Muscle of leg (tissue), 11 donors: ENCODE measurements around the gene THSD7A. TPM values are rescaled to one million over a fixed set of nuclear protein-coding genes. Genes with fewer than 3 reads are reported as not detected.
"Not testable (repeated sequence)": the region's sequence is repeated elsewhere in the genome, so short reads cannot be mapped to it uniquely, and the experiment has no call there.

Experiments
- DNase-seq: peaks from one replicate; pipeline ENCODE4 v3.0.0; 2013
- H3K27ac ChIP-seq: one replicate; pipeline ENCODE4 v1.5.1; 2013; ENCODE audit warnings: mild to moderate bottlenecking, low read length, control low read depth
- H3K27me3 ChIP-seq: one replicate; pipeline ENCODE4 v1.6.1; 2013; ENCODE audit warnings: low read length; ENCODE audit not compliant: control insufficient read depth, insufficient read depth
- H3K36me3 ChIP-seq: one replicate; pipeline ENCODE4 v1.6.1; 2013; ENCODE audit warnings: low read length; ENCODE audit not compliant: control insufficient read depth, insufficient read depth
- H3K4me1 ChIP-seq: one replicate; pipeline ENCODE4 v1.6.1; 2013; ENCODE audit warnings: low read length; ENCODE audit not compliant: control insufficient read depth, insufficient read depth
- H3K4me3 ChIP-seq: one replicate; pipeline ENCODE4 v1.5.1; 2013; ENCODE audit warnings: low read length, control low read depth
- H3K9me3 ChIP-seq: replicated peaks from 2 replicates; pipeline ENCODE4 v1.6.1; 2013; ENCODE audit warnings: low read depth, low read length; ENCODE audit not compliant: control insufficient read depth
- WGBS: methylation state at CpG from one replicate; pipeline ENCODE4 v1.1.5; 2013; ENCODE audit warnings: missing lambda C conversion rate; ENCODE audit not compliant: insufficient coverage; 5-methylcytosine and 5-hydroxymethylcytosine counted together
- polyA plus RNA-seq, 8 donors: library from polyadenylated mRNA; unstranded; fragments of 120-200 nt; gene quantifications; one replicate each; pipeline versions ENCODE4 v1.2.1 to v1.2.3, GENCODE V29; 2013; ENCODE audit warnings: inconsistent platforms in 1 of 8, low replicate concordance in 1 of 8; ENCODE audit not compliant: insufficient read length in 8 of 8, insufficient read depth in 1 of 8
- total RNA-seq: library from RNA; stranded (reverse); fragments of 120-200 nt; gene quantifications from one replicate; pipeline ENCODE4 v1.2.4, GENCODE V29; 2013

The THSD7A gene
- total and polyA plus RNA-seq, 9 donors: 2.5 to 6.4 (median 3.6) TPM

GRCh38 chr7:11539853-11540252, 292.1 kb downstream of the THSD7A start:
- Histone ChIP-seq H3K36me3 (no peaks in the 10 kb centered on the region), H3K27ac (peak overlapping the region; percentile 64), H3K4me3 (no peak overlapping the region), H3K4me1 (no peaks in the 10 kb centered on the region), H3K9me3 (no peaks in the 10 kb centered on the region), H3K27me3 (no peaks in the 10 kb centered on the region)
- no CpG with 5 or more reads among the region's 3 CpGs for WGBS
- peak; percentile 66 for DNase-seq

GRCh38 chr7:11538751-11539299, 293.2 kb downstream of the THSD7A start:
- H3K9me3 ChIP-seq: no peaks in the 10 kb centered on the region
- no CpG with 5 or more reads among the region's 1 CpG for WGBS
- H3K4me3 ChIP-seq: no peak overlapping the region
- no peaks in the 10 kb centered on the region for H3K4me1 ChIP-seq
- no peak overlapping the region for H3K27ac ChIP-seq
- no peaks in the 10 kb centered on the region for H3K36me3 ChIP-seq
- no peak for DNase-seq
- no peaks in the 10 kb centered on the region for H3K27me3 ChIP-seq

- Histone ChIP-seq H3K4me1 (no peaks in the 10 kb centered on the region), H3K9me3 (no peaks in the 10 kb centered on the region), H3K27me3 (no peaks in the 10 kb centered on the region), H3K4me3 (no peak overlapping the region), H3K27ac (no peak overlapping the region), H3K36me3 (no peaks in the 10 kb centered on the region)
- DNase-seq: peak; percentile 21
- 60% methylated on average over 1 of the region's 3 CpGs for WGBS
Measured at GRCh38 chr7:11533229-11533820, 298.7 kb downstream of the THSD7A start.

- no peaks in the 10 kb centered on the region for H3K4me1 ChIP-seq
- whole genome bisulfite sequencing: no CpG with 5 or more reads among the region's 3 CpGs
- H3K27ac ChIP-seq: no peak overlapping the region
- no peaks in the 10 kb centered on the region for H3K36me3 ChIP-seq
- no peak overlapping the region for H3K4me3 ChIP-seq
- no peak for DNase-seq
- no peaks in the 10 kb centered on the region for H3K9me3 ChIP-seq
- H3K27me3 ChIP-seq: no peaks in the 10 kb centered on the region
Measured at GRCh38 chr7:11529382-11529781, 302.6 kb downstream of the THSD7A start.

GRCh38 chr7:11527707-11528106, 304.3 kb downstream of the THSD7A start:
- Histone ChIP-seq H3K27ac (no peak overlapping the region), H3K4me3 (no peak overlapping the region), H3K27me3 (no peaks in the 10 kb centered on the region), H3K9me3 (no peaks in the 10 kb centered on the region), H3K36me3 (no peaks in the 10 kb centered on the region), H3K4me1 (no peaks in the 10 kb centered on the region)
- WGBS: 100% methylated on average over 1 of the region's 2 CpGs
- DNase-seq: no peak

- H3K36me3 ChIP-seq: no peaks in the 10 kb centered on the region
- no peaks in the 10 kb centered on the region for H3K27me3 ChIP-seq
- no peaks in the 10 kb centered on the region for H3K4me1 ChIP-seq
- no peak overlapping the region for H3K27ac ChIP-seq
- H3K4me3 ChIP-seq: no peak overlapping the region
- no peaks in the 10 kb centered on the region for H3K9me3 ChIP-seq
- DNase-seq: no peak
- WGBS: 80% methylated on average over 1 of the region's 5 CpGs
Measured at GRCh38 chr7:11524476-11525397, 307.3 kb downstream of the THSD7A start.

GRCh38 chr7:11521964-11522499, 310.0 kb downstream of the THSD7A start:
- not testable (repeated sequence) for H3K4me3 ChIP-seq, H3K27me3 ChIP-seq, H3K9me3 ChIP-seq, H3K36me3 ChIP-seq, H3K27ac ChIP-seq, H3K4me1 ChIP-seq, DNase-seq
- no CpG with 5 or more reads among the region's 2 CpGs for WGBS

GRCh38 chr7:11517853-11518252, 314.1 kb downstream of the THSD7A start:
- no peaks in the 10 kb centered on the region for H3K4me1 ChIP-seq
- no CpG with 5 or more reads among the region's 1 CpG for WGBS
- H3K4me3 ChIP-seq: no peak overlapping the region
- no peaks in the 10 kb centered on the region for H3K27me3 ChIP-seq
- no peak overlapping the region for H3K27ac ChIP-seq
- DNase-seq: no peak
- no peaks in the 10 kb centered on the region for H3K36me3 ChIP-seq
- no peaks in the 10 kb centered on the region for H3K9me3 ChIP-seq

GRCh38 chr7:11516328-11516727, 315.7 kb downstream of the THSD7A start:
- H3K4me3 ChIP-seq: no peak overlapping the region
- H3K9me3 ChIP-seq: no peaks in the 10 kb centered on the region
- H3K27me3 ChIP-seq: no peaks in the 10 kb centered on the region
- WGBS: no CpG with 5 or more reads among the region's 3 CpGs
- no peaks in the 10 kb centered on the region for H3K36me3 ChIP-seq
- H3K27ac ChIP-seq: no peak overlapping the region
- DNase-seq: no peak
- H3K4me1 ChIP-seq: no peaks in the 10 kb centered on the region

GRCh38 chr7:11513460-11513859, 318.5 kb downstream of the THSD7A start:
- Histone ChIP-seq H3K4me1 (no peaks in the 10 kb centered on the region), H3K9me3 (no peaks in the 10 kb centered on the region), H3K4me3 (no peak overlapping the region), H3K27me3 (no peaks in the 10 kb centered on the region), H3K36me3 (no peaks in the 10 kb centered on the region), H3K27ac (no peak overlapping the region)
- no peak for DNase-seq
- no CpG with 5 or more reads among the region's 1 CpG for WGBS
